Mesenchymal stem cell (in vitro differentiated cells and primary cell): ENCODE measurements around the gene LTBP2.

Experiments used
- DNase-seq: peaks from one replicate; pipeline ENCODE4 v3.0.0-alpha.2; 2013
- H2AFZ ChIP-seq: one replicate; pipeline ENCODE4 v1.6.1; 2013; ENCODE audit warnings: low read depth, mild to moderate bottlenecking, control low read depth, inconsistent platforms, low read length, moderate library complexity
- H2AK5ac ChIP-seq: 2 replicates; pipeline ENCODE4 v1.6.1; 2013; ENCODE audit warnings: low read length, moderate library complexity, mild to moderate bottlenecking, inconsistent platforms; ENCODE audit not compliant: severe bottlenecking
- H2BK120ac ChIP-seq: one replicate; pipeline ENCODE4 v1.6.1; 2013; ENCODE audit warnings: low read depth, mild to moderate bottlenecking, inconsistent platforms, low read length, moderate library complexity
- H2BK12ac ChIP-seq, 2 experiments: one replicate each; pipeline ENCODE4 v1.6.1; 2013; ENCODE audit warnings: inconsistent platforms in 2 of 2, low read length in 2 of 2, mild to moderate bottlenecking in 2 of 2, moderate library complexity in 2 of 2, control low read depth in 1 of 2
- H2BK15ac ChIP-seq: one replicate; pipeline ENCODE4 v1.6.1; 2013; ENCODE audit warnings: mild to moderate bottlenecking, low read depth, inconsistent platforms; ENCODE audit not compliant: poor library complexity, severe bottlenecking
- H2BK5ac ChIP-seq: 2 replicates; pipeline ENCODE4 v1.6.1; 2013; ENCODE audit warnings: low read depth, mild to moderate bottlenecking, low read length, control low read depth, inconsistent platforms; ENCODE audit not compliant: poor library complexity, severe bottlenecking
- H3K14ac ChIP-seq, 2 experiments: one replicate each; pipeline ENCODE4 v1.6.1; 2013; ENCODE audit warnings: inconsistent platforms in 2 of 2, low read length in 2 of 2, control low read depth in 1 of 2, mild to moderate bottlenecking in 1 of 2, moderate library complexity in 1 of 2
- H3K18ac ChIP-seq, 2 experiments: one replicate each; pipeline ENCODE4 v1.6.1; 2013; ENCODE audit warnings: inconsistent platforms in 2 of 2, low read length in 2 of 2, control low read depth in 1 of 2, low read depth in 1 of 2, mild to moderate bottlenecking in 1 of 2
- H3K23ac ChIP-seq, 2 experiments: one replicate each; pipeline ENCODE4 v1.6.1; 2013; ENCODE audit warnings: inconsistent platforms in 2 of 2, low read length in 2 of 2, mild to moderate bottlenecking in 2 of 2, moderate library complexity in 2 of 2, control low read depth in 1 of 2
- H3K27ac ChIP-seq: 2 replicates; pipeline ENCODE4 v1.5.1; 2013; ENCODE audit warnings: mild to moderate bottlenecking, moderate library complexity, low read length, control low read depth, inconsistent platforms; ENCODE audit not compliant: poor library complexity, severe bottlenecking
- H3K27me3 ChIP-seq, 2 experiments: 2 replicates each; pipeline versions ENCODE4 v1.6.1 to v1.7.0; 2013; ENCODE audit warnings: low read length in 2 of 2, mild to moderate bottlenecking in 2 of 2, moderate library complexity in 2 of 2, control low read depth in 1 of 2, inconsistent platforms in 1 of 2; ENCODE audit not compliant: control insufficient read depth in 1 of 2, insufficient read depth in 1 of 2
- H3K36me3 ChIP-seq, 2 experiments: 2 replicates each; pipeline versions ENCODE4 v1.6.1 to v1.7.0; 2013; ENCODE audit warnings: low read length in 2 of 2, control low read depth in 1 of 2, inconsistent platforms in 1 of 2, low read depth in 1 of 2, mild to moderate bottlenecking in 1 of 2; ENCODE audit not compliant: insufficient read depth in 2 of 2, control insufficient read depth in 1 of 2
- H3K4ac ChIP-seq, 2 experiments: one replicate each; pipeline ENCODE4 v1.6.1; 2013; ENCODE audit warnings: inconsistent platforms in 2 of 2, low read length in 2 of 2, mild to moderate bottlenecking in 2 of 2, moderate library complexity in 2 of 2, control low read depth in 1 of 2, low read depth in 1 of 2
- H3K4me1 ChIP-seq: 2 replicates; pipeline ENCODE4 v1.6.1; 2013; ENCODE audit warnings: low read depth, low read length, control low read depth; ENCODE audit not compliant: control insufficient read depth, insufficient read depth
- H3K4me2 ChIP-seq: 2 replicates; pipeline ENCODE4 v1.6.1; 2013; ENCODE audit warnings: low read length, mild to moderate bottlenecking, inconsistent platforms; ENCODE audit not compliant: poor library complexity, severe bottlenecking
- H3K4me3 ChIP-seq, 2 experiments: 2 replicates each; pipeline versions ENCODE4 v1.5.1 to v1.7.0; 2013; ENCODE audit warnings: low read length in 2 of 2, mild to moderate bottlenecking in 2 of 2, control low read depth in 1 of 2, low read depth in 1 of 2; ENCODE audit not compliant: insufficient read depth in 1 of 2
- H3K79me1 ChIP-seq: replicated peaks from 2 replicates; pipeline ENCODE4 v1.6.1; 2013; ENCODE audit warnings: mild to moderate bottlenecking, control low read depth, low read length, inconsistent platforms; ENCODE audit not compliant: poor library complexity, severe bottlenecking
- H3K9ac ChIP-seq: 2 replicates; pipeline ENCODE4 v1.7.0; 2013; ENCODE audit warnings: mild to moderate bottlenecking, low read length, moderate library complexity
- H3K9me3 ChIP-seq: 2 replicates; pipeline ENCODE4 v1.7.0; 2013; ENCODE audit warnings: mild to moderate bottlenecking, low read length; ENCODE audit not compliant: control insufficient read depth
- H4K8ac ChIP-seq: one replicate; pipeline ENCODE4 v1.6.1; 2013; ENCODE audit warnings: inconsistent platforms, mild to moderate bottlenecking, low read length, moderate library complexity
- H4K91ac ChIP-seq: one replicate; pipeline ENCODE4 v1.6.1; 2013; ENCODE audit warnings: mild to moderate bottlenecking, low read length, inconsistent platforms
- WGBS: methylation state at CpG from one replicate; pipeline ENCODE4 v1.1.7; 2013; ENCODE audit warnings: mixed read lengths; 5-methylcytosine and 5-hydroxymethylcytosine counted together

LTBP2 gene

DNA sequence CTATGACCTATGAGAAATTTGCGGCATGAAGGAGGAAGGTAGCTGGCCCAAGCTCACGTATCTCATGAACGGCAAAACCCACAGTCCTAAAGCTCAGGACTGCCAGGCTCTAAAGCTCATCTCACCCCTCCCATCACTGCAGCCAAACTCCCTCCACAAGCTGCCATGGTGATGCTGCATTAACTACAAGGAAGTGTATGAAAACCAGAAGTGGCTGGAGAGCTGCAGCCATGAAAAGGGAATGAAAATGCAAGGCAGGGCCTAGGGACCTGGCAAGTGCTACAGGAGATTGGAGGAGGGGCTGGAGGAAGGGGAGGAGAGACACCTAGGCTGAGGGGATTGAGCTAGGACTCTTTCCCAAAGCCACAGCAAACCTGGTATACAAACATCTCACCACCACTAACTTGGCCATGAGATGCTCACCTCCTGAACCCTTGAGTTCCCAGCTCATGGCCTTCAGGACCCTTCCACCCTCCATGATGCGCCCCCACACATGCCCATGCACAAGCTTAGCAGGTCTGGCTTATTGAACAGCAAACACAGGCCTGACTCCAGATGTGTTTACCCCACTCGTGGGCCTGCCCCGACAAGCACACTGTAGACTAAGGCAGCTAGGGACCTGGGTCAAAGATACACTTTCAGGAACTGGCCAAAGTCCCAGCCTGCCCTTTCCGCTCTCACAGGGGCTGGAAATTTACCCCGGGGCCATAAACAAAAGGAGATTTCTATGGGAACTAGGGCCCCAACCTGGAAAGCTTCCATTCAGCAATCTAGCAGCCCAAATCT is 42.0 kb downstream of the LTBP2 start:
- DNase-seq, result peak; percentile 43
- Histone ChIP-seq H3K14ac (peak overlapping the region in 1 of 2 experiments; percentile 5), H2AFZ (no peak overlapping the region), H3K27me3 (no peaks in the 10 kb centered on the region), H3K79me1 (peaks cover 6% of the 10 kb centered on the region), H3K4ac (peak overlapping the region; percentile 36 to 64), H3K4me3 (no peak overlapping the region), H3K23ac (peak overlapping the region in 1 of 2 experiments; percentile 46), H3K27ac (peak overlapping the region; percentile 100), H4K91ac (peak overlapping the region; percentile 94), H2BK12ac (peak overlapping the region; percentile 81 to 97), H3K9me3 (no peaks in the 10 kb centered on the region), H2BK15ac (peak overlapping the region; percentile 95), H2BK5ac (peak overlapping the region; percentile 39), H3K9ac (peak overlapping the region; percentile 86), H4K8ac (peak overlapping the region; percentile 95), H3K4me2 (no peak overlapping the region), H3K36me3 (peaks cover 29 to 34% of the 10 kb centered on the region in 2 experiments), H2BK120ac (peak overlapping the region; percentile 83), H3K18ac (peak overlapping the region; percentile 90 to 95), H3K4me1 (peaks cover 54% of the 10 kb centered on the region), H2AK5ac (peak overlapping the region; percentile 99)
- 78% methylated on average over 8 of the region's 8 CpGs for WGBS

DNA sequence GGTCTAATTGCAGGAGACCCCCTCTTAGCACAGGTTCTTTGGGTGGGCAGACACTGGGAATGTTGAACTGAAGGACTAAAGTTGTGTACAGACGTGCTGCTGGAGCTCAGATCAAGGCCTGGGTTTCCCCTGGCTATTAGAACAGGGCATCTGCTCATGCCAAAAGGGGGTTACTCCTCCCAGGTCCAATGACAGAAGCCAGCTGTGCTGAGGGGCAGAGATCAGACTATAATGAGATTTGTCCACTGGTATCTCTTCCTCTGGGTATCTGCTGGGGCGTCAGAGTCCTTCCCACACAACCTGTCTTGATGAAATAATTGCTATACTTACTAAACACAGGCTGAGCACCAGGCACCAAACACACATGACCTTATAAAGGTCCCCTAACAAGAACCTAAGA is 42.6 kb downstream of the LTBP2 start:
- peaks cover 27 to 33% of the 10 kb centered on the region in 2 experiments for H3K36me3 ChIP-seq
- H3K9me3 ChIP-seq, result no peaks in the 10 kb centered on the region
- H3K18ac ChIP-seq, result peak overlapping the region in 1 of 2 experiments; percentile 90
- peak overlapping the region; percentile 94 for H4K91ac ChIP-seq
- H3K23ac ChIP-seq, result no peak overlapping the region
- H4K8ac ChIP-seq, result no peak overlapping the region
- no peaks in the 10 kb centered on the region for H3K27me3 ChIP-seq
- H3K4me1 ChIP-seq, result peaks cover 49% of the 10 kb centered on the region
- H3K14ac ChIP-seq, result no peak overlapping the region
- H3K4me2 ChIP-seq, result no peak overlapping the region
- H3K79me1 ChIP-seq, result peaks cover 6% of the 10 kb centered on the region
- H3K4ac ChIP-seq, result peak overlapping the region; percentile 5 to 36
- peak overlapping the region; percentile 11 for H3K27ac ChIP-seq
- H2AK5ac ChIP-seq, result peak overlapping the region; percentile 99
- DNase-seq, result no peak
- WGBS, result 81% methylated on average over 2 of the region's 2 CpGs
- H2AFZ ChIP-seq, result no peak overlapping the region
- H2BK120ac ChIP-seq, result peak overlapping the region; percentile 83
- no peak overlapping the region for H3K4me3 ChIP-seq
- peak overlapping the region; percentile 31 for H2BK15ac ChIP-seq
- H2BK5ac ChIP-seq, result no peak overlapping the region
- peak overlapping the region; percentile 86 for H3K9ac ChIP-seq
- H2BK12ac ChIP-seq, result peak overlapping the region in 1 of 2 experiments; percentile 88

DNA sequence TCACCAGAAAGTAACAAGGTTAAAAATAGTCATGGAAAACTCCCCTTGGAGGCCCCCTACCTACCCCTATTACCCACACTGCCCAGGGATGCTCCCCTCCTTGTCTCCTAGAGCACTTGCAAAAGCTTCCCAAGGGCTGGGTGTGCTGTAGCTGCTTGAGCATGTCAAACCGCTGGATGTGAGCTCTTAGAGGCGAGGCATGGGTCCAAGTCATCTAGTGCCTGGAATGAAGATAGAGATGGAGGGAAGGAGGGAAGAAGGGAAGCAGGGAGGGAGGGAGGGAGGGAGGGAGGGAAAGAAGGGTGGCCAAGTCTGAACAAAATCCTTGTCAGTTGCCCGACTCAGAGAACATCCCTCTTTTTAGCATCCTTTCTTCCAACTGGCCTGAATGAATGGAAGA is 43.1 kb downstream of the LTBP2 start:
- peak overlapping the region; percentile 78 for H4K91ac ChIP-seq
- WGBS, result 100% methylated on average over 2 of the region's 3 CpGs
- H3K9ac ChIP-seq, result peak overlapping the region; percentile 86
- DNase-seq, result no peak
- H3K27me3 ChIP-seq, result no peaks in the 10 kb centered on the region
- H2BK12ac ChIP-seq, result no peak overlapping the region
- no peak overlapping the region for H4K8ac ChIP-seq
- H3K36me3 ChIP-seq, result peaks cover 23 to 33% of the 10 kb centered on the region in 2 experiments
- peak overlapping the region; percentile 88 for H2AK5ac ChIP-seq
- H3K4me2 ChIP-seq, result no peak overlapping the region
- H2BK120ac ChIP-seq, result no peak overlapping the region
- no peak overlapping the region for H3K14ac ChIP-seq
- no peak overlapping the region for H3K4me3 ChIP-seq
- H2BK5ac ChIP-seq, result no peak overlapping the region
- H3K4ac ChIP-seq, result no peak overlapping the region
- H2AFZ ChIP-seq, result no peak overlapping the region
- peaks cover 6% of the 10 kb centered on the region for H3K79me1 ChIP-seq
- H3K9me3 ChIP-seq, result no peaks in the 10 kb centered on the region
- no peak overlapping the region for H3K23ac ChIP-seq
- peaks cover 46% of the 10 kb centered on the region for H3K4me1 ChIP-seq
- no peak overlapping the region for H2BK15ac ChIP-seq
- H3K27ac ChIP-seq, result no peak overlapping the region
- no peak overlapping the region for H3K18ac ChIP-seq

DNA sequence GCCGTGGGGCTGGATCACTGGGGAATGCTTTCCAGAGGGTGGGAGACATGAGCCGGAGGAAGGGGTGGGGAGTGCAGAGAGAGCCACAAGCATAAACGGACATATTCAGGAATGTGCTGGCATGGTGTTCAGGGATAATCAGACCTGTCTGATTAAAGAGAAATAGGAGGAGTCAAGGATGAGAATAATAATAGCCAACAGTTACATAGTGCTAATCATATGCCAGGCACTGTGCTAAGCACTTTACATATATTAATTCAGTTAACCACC is 43.7 kb downstream of the LTBP2 start:
- Histone ChIP-seq H3K27ac (peak overlapping the region; percentile 9), H2AFZ (no peak overlapping the region), H4K8ac (no peak overlapping the region), H3K36me3 (peaks cover 21 to 33% of the 10 kb centered on the region in 2 experiments), H2BK5ac (no peak overlapping the region), H4K91ac (peak overlapping the region; percentile 70), H3K79me1 (peaks cover 6% of the 10 kb centered on the region), H2BK120ac (peak overlapping the region; percentile 87), H3K18ac (no peak overlapping the region), H3K23ac (no peak overlapping the region), H3K14ac (no peak overlapping the region), H3K4me2 (no peak overlapping the region), H3K9me3 (no peaks in the 10 kb centered on the region), H3K4ac (peak overlapping the region in 1 of 2 experiments; percentile 69), H2BK15ac (peak overlapping the region; percentile 84), H3K4me3 (peak overlapping the region in 1 of 2 experiments; percentile 25), H3K27me3 (no peaks in the 10 kb centered on the region), H3K9ac (peak overlapping the region; percentile 51), H3K4me1 (peaks cover 42% of the 10 kb centered on the region), H2BK12ac (peak overlapping the region; percentile 11 to 17), H2AK5ac (peak overlapping the region; percentile 1)
- DNase-seq, result no peak
- WGBS, result 64% methylated on average over 3 of the region's 3 CpGs
